AG10803 (cell line): ENCODE data around the gene CRABP1.

ENCODE experiments used
- DNase-seq: peaks from one replicate; pipeline ENCODE4 v3.0.0; 2010; ENCODE audit warnings: low read depth
- H3K4me3 ChIP-seq: 2 replicates; pipeline ENCODE4 v1.5.1; 2011; ENCODE audit warnings: mild to moderate bottlenecking, low read length, control low read depth
- CTCF ChIP-seq: conservative IDR thresholded peaks from 2 replicates; pipeline ENCODE4 v1.5.1; 2011; ENCODE audit warnings: mild to moderate bottlenecking, low read length, control low read depth, inconsistent platforms

CRABP1 gene

DNA sequence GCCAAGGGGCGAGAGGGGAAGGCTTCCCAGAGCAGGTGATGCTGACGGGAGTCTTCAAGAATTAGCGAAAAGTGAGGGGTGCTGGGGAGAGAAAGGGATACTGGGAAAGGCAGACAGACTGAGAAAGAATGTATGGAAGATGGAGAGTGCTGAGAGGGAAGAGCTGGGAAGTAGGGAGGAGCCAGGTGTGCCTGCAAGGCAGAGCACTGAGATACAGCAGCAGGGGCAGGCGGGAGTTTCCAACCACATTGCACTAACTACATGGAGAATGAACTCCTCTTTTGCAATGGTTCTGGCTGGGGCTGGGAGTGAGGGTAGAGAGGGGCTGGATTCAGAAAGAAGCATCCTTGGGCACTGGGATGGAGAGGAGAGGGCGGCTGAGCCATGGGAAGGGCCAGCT is 16.0 kb upstream of the CRABP1 start:
- H3K4me3 ChIP-seq, result no peak overlapping the region
- no peak for DNase-seq
- TF ChIP-seq CTCF, result no peak

DNA sequence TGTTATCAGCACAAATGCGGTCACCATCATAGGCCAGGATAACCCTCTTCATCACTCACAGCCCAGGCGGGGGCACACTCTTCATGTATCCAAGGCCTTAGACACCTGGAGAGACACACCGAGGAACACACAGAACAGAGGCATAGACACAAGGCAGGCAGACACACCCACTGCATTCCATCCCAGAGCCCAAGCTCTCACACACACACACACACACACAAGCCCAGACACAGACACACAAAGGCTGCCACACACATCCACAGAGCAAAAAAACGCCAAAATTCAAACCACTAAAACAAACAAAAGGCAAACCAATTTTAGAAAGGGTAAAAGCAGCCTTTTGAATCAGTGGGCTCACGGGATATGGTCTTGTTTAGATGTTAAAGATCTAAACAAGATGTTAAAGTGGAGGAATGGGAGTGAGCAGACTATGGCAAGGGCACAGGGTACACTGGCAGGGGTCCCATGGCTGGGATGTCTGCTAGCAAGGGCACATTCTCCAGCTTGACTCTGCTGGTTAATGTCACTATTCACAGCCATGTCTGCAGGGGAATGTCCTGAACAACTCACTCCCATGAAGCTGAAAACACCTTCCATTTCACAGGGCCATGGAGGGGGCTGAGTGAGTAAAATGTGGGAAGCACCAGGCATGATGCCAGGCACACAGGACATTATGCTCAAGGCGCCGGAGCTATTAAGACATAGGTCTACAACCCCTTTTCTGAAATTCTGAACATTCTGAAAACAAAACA is 14.9 kb upstream of the CRABP1 start:
- TF ChIP-seq CTCF, result no peak
- DNase-seq, result peak; percentile 48
- no peak overlapping the region for H3K4me3 ChIP-seq

DNA sequence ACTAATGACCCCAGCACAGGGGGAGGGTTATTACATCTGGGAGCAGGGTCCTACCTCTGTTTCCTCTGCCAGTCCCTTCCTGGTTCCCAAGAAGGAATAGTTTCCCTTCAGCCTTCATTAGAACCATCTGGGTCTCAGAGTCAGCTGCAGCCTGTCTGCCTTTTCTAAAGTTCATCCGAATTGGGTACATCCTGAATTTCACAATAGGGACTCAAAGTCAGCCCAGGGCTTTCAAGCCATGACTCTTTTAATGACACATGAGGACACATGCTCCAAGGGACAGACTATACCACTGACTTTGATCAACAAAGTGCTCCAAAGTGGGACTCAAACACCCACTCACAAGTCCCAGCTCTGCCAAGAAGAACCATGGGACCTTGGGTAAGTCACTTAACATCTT is 12.7 kb upstream of the CRABP1 start:
- no peak for TF ChIP-seq CTCF
- no peak overlapping the region for H3K4me3 ChIP-seq
- DNase-seq, result peak; percentile 56

GRCh38 chr15:78329625-78330024 is 10.5 kb upstream of the CRABP1 start:
- H3K4me3 ChIP-seq, result no peak overlapping the region
- no peak for TF ChIP-seq CTCF
- DNase-seq, result no peak

GRCh38 chr15:78334845-78335244 is 5.3 kb upstream of the CRABP1 start:
- TF ChIP-seq CTCF, result no peak
- no peak for DNase-seq
- H3K4me3 ChIP-seq, result no peak overlapping the region

DNA sequence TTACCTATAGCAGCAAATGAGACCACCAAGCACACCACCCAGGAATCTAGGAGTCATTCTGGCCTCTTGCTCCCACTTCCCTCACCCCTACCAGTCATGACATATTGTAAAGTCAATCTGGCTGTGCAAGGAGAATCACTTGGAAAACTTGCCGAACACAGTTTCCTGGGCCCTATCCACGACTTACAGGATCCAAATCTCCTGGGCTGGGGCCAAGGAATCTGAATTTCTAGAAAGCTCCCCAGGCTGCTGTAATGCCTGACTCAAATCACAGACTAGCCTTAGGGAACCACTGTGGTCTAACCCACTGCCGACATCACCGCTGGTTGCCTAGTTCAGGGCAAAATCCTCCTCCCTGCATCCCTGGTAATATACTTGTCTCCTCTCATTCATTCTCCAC is 4.2 kb upstream of the CRABP1 start:
- DNase-seq, result no peak
- H3K4me3 ChIP-seq, result no peak overlapping the region
- no peak for TF ChIP-seq CTCF

GRCh38 chr15:78338781-78339180 is 1.4 kb upstream of the CRABP1 start:
- no peak overlapping the region for H3K4me3 ChIP-seq
- no peak for TF ChIP-seq CTCF

More at GRCh38 chr15:78338781-78339180, 1.4 kb upstream of the CRABP1 start:
- DNase-seq, result no peak
